GM21825 (cell line): ENCODE data around the gene HS3ST6.
"Not testable (repeated sequence)": the region's sequence is repeated elsewhere in the genome, so short reads cannot be mapped to it uniquely, and the experiment has no call there.

Source experiments
- ATAC-seq: cut with Tn5 transposase; IDR thresholded peaks from one replicate; pipeline ENCODE4 v1.9.1; 2021; ENCODE audit warnings: mild to moderate bottlenecking, moderate library complexity; ENCODE audit not compliant: unreplicated experiment

HS3ST6 gene

DNA sequence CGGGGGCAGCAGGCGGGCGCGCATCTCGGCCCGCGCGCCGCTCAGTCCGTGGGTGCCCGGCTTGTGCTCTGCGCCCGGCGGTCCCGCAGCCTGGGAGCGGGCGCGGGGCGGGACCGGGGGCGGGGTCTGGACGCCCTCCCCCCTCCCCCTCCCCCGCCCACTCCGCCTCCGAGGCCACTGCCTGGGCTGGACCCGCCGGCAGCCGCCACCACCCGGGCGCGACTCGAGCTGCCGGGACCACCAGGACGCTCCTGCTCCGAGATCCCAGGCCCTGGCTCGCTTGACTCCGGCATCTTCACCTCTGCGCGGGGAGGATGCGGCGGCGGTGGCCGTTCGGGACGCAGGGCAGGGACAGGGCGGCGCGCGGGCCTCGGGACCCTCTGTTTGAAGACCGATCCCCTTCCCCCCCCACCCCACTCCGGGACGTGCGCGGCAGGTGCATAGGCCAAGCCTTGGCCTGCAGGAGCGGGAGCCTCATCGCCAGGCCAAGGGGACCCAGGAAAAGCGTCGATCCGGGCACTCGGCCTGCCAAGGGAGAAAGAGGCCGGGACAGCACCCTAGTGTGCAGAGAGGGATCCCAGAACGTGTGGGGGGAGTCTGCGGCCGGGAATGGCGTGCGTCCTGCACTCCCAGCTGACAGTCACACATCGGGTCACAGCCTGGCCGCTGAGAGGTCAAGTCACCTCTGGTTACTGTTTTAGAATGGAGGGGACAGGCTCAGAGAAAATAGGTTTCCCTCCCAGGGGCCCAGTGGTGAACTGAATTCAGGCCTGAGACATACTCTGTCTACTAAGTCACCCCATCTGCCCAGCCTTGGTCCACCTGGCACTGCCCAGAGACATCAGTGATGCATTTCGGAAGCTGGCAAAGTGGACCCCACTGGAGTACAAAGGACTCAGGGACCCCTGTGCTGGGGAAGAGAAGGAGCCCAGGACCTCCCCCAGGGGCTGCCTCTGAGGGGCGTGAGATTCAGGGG lies at the start of gene HS3ST6:
HS3ST6 (minus strand) TSS at position 65 of the 976 bp plus-strand sequence. CDS start 92 bp downstream, outside the sequence.
- no peak for ATAC-seq

DNA sequence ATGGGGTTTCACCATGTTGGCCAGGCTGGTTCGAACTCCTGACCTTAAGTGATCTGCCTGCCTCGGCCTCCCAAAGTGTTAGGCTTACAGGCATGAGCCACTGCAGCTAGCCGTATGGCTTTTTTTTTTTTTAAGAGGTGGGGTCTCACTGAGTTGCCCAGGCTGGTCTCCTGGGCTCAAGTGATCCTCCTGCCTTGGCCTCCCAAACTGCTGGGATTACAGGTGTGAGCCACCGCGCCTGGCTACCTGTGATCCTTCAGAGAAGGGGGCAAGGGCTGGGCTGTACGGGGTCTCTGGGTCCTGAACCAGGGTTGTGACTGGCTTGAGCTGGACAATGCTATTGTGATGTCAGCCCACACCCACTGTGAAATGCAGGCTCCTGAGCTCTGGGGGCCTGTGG lies 48.2 kb upstream of the HS3ST6 start, which contains the start of gene RNF151:
RNF151 (plus strand) TSS at position 397 of the 400 bp plus-strand sequence. CDS start 26 bp downstream, outside the sequence.
- no peak for ATAC-seq

DNA sequence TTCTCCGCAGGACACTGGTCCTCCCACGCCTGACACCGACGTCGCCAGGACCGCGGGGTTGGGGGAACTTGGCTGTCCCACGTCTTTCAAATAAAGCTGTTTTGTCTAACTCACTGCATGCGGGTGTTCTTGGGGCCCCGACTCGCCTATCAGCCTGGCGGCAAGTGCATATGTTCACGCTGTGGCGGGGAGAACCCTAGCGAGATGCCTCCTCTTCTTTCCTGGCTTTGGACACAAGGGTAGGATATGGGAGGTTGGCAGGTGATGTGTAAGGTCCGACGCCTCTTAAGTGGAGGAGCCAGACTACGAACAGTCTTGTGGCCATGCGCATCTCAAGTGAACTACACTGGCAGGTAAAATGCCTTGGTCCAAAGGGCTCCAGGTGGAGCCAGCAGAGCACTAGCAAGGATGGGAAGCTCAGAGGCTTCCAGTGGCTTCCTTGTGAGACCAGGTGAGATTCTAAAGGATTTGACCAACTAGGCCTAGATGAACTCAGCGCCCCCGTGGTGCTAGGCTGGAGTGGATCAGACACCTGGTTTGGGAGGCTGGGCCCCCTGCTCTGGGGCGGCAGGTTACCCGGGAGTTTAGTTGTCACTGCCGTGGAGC lies 47.3 kb upstream of the HS3ST6 start:
- ATAC-seq, result no peak

DNA sequence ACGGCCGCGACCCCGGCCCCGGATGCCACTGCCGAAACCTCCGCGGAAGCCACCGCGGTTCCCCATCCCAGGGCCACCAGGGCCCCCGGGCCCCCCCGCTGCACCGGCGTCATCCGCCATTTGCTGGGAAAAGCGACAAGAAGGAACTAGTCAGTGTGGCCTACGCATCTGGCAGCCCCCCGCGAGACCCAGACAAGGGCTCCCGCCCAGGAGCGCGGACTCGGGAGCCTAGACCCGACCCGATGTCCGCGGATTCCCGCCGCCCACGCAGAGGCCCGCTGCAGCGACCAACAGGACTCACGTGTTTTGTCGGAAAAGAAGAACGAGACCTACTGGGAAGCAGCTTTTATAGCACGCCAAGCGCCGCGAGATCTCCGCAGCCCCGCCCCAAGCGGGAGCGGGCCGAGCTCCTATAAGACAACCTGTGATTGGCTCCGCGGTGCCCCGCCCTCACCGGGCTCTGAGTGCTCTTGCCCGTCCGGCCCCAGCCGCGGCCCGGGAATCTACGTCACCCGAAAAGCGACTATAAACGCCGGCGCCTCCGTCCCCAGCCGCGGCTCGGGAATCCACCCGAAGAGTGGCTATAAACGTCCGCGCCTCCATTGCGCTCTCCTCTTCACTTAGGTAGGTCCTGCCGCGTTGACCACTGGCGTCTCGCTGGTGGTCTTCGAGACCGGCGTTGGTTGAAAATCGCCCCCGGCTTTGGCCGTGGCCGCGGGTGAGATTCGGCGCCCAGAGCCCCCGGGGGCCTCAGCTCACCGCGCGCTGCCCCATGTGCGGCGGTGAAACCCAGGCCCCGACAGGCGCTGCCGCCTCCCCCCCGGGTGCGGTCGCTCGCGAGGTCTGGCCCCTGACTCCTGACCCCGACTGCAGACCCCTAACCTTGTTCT lies 46.5 kb upstream of the HS3ST6 start, which contains the start of gene RPS2:
RPS2 (minus strand) TSS at position 321 of the 890 bp plus-strand sequence; CDS start at position 120, 201 bp downstream.
- peak; percentile 66 for ATAC-seq

GRCh38 chr16:1963806-1964505 lies 45.7 kb upstream of the HS3ST6 start:
- ATAC-seq, result no peak

DNA sequence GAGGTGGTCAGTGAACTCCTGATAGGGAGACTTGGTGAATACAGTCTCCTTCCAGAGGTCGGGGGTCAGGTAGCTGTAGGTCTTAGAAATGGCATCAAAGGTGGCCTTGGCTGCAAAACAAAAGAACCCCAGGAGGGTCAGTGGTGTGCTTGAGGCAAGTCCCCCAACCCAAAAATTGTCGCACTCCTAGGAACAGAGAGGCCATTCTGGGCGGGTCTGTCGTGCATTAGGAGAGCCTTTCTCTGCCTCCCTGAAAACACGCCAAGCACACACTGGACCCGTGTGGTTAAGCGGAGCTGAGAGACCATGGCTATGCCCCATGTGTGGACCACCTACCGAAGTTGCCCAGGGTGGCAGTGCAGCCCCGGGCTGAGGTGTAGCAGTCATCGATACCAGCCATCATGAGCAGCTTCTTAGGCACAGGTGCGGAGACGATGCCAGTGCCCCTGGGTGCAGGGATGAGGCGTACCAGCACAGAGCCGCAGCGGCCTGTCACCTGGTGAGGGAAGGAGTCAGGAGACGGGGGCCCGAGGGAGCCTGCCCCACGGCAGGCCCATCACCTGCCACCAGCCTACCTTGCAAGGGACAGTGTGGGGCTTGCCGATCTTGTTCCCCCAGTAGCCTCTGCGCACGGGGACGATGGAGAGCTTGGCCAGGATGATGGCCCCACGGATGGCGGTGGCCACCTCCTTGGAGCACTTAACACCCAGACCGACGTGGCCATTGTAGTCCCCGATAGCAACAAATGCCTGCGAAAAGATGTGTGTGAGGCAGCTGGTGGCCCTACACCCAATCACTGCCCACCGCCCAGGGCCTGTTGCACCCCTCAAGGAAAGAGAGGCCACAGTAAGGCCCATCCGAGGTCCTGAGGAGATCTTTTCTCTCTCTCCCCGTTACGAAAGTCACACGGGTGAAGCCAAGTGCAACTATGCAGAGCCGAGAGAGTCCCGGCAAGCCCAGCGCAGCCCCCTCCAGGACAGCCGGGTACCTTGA lies 44.2 kb upstream of the HS3ST6 start:
- not testable (repeated sequence) for ATAC-seq

GRCh38 chr16:1961651-1962067 lies 43.4 kb upstream of the HS3ST6 start:
- no peak for ATAC-seq

GRCh38 chr16:1960665-1961630 lies 42.7 kb upstream of the HS3ST6 start:
- ATAC-seq, result no peak

DNA sequence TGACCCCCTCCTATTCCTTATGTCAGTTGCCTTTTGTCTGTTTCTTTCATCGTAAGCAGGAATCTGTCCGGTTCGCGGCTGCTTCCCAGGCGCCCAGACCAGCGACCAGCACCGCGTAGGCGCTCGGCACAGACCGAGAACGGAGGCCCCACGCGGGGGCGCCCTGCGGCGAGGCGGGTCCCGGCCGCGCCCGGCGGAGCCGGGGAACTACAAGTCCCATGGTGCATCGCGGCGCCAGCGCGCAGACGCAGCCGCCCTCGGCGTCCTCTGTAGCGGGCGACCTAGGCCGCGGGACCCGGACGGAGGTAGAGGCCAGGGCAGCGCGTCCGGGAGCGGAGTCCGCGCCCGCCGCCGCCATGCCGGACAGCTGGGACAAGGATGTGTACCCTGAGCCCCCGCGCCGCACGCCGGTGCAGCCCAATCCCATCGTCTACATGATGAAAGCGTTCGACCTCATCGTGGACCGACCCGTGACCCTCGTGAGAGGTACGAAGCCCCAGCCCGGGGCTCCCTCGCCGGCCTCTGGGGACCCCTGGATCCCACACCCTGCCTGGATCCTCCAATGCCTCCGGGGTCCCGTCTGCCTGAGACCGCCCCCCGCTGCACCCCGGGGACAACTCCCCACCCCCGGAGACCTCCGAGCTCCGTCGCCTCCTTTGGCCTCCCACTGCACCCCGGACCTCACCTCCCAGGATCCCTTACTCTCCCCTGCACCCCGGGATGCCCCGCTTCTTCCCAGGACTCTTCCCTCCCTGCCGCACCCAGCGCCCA lies 41.2 kb upstream of the HS3ST6 start, which contains the start of gene NDUFB10:
NDUFB10 (plus strand) TSS at position 270 of the 771 bp plus-strand sequence; CDS start at position 357, 87 bp downstream.
- peak; percentile 77 for ATAC-seq

- no peak for ATAC-seq
Observed at GRCh38 chr16:1958715-1959268, 40.6 kb upstream of the HS3ST6 start.

GRCh38 chr16:1958143-1958491 lies 39.9 kb upstream of the HS3ST6 start:
- not testable (repeated sequence) for ATAC-seq

DNA sequence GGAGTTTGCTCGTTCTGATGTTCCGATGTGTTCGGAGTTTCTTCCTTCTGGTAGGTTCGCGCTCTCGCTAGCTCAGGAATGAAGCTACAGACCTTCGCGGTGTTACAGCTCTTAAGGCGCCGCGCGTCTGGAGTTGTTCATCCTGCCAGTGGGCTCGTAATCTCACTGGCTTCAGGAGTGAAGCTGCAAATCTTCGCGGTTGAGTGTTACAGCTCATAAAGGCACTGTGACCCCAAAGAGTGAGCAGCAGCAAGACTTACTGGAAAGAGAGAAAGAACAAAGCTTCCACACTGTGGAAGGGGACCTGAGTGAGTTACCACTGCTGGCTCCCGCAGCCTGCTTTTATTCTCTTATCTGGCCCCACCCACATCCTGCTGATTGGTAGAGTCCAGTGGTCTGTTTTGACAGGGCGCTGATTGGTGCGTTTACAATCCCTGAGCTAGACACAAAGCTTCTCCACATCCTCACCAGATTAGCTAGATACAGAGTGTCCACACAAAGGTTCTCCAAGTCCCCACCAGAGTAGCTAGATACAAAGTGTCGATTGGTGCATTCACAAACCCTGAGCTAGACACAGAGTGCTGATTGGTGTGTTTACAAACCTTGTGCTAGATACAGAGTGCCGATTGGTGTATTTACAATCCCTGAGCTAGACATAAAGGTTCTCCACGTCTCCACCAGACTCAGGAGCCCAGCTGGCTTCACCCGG lies 39.4 kb upstream of the HS3ST6 start:
- not testable (repeated sequence) for ATAC-seq

- ATAC-seq, result no peak
Observed at GRCh38 chr16:1953734-1954133, 35.5 kb upstream of the HS3ST6 start.

GRCh38 chr16:1950559-1950958 lies 32.3 kb upstream of the HS3ST6 start:
- ATAC-seq, result no peak

DNA sequence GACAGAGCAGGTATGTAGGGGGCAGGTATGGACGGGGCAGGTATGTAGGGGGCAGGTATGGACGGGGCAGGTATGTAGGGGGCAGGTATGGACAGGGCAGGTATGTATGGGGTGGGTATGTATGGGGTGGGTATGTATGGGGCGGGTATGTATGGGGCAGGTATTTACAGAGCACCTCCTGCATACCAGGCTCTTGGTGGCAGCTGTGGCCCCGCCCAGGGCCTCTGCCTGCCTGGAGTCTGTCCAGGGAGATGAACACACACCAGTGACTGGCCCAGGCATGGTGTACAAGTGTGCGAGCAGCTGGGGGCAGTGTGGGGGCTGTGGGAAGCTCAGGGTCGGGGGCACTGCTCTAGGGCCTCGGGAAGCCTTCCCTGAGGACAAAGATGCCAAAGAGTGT lies 31.8 kb upstream of the HS3ST6 start:
- no peak for ATAC-seq

- ATAC-seq, result no peak
Observed at GRCh38 chr16:1949507-1949906, 31.3 kb upstream of the HS3ST6 start.
